HL-60 (cell line): Measurements from ENCODE around the gene SPNS3.

ENCODE experiments used
- DNase-seq, 2 experiments: peaks; one replicate each; pipeline ENCODE4 v3.0.0-alpha.2; 2010 to 2020; ENCODE audit warnings: low read depth in 1 of 2, low spot score in 1 of 2
- H3K27ac ChIP-seq: fragments of 250-450 bp; sonication (Bioruptor Pico); replicated peaks from 2 replicates; pipeline ENCODE4 v1.5.1; 2020; ENCODE audit warnings: mild to moderate bottlenecking, moderate library complexity
- H3K27me3 ChIP-seq: fragments of 250-450 bp; sonication (Bioruptor Pico); 2 replicates; pipeline ENCODE4 v1.5.1; 2021; ENCODE audit warnings: mild to moderate bottlenecking, moderate library complexity; ENCODE audit not compliant: insufficient read depth, poor library complexity, severe bottlenecking
- H3K4me3 ChIP-seq: replicated peaks from 2 replicates; pipeline ENCODE4 v1.5.1; 2011; ENCODE audit warnings: mild to moderate bottlenecking, control low read depth, low read length; ENCODE audit not compliant: insufficient read depth
- CTCF ChIP-seq: IDR thresholded peaks from one replicate; pipeline ENCODE4 v1.5.1; 2011; ENCODE audit warnings: low read length, control low read depth, inconsistent platforms; ENCODE audit not compliant: insufficient read depth
- GABPA ChIP-seq: IDR thresholded peaks from 2 replicates; pipeline ENCODE4 v1.6.1; 2012; ENCODE audit warnings: low read depth
- POLR2AphosphoS5 ChIP-seq: IDR thresholded peaks from 2 replicates; pipeline ENCODE4 v1.6.1; 2012; ENCODE audit warnings: low read depth
- REST ChIP-seq: IDR thresholded peaks from 2 replicates; pipeline ENCODE4 v1.6.1; 2012; ENCODE audit warnings: low read depth; ENCODE audit not compliant: insufficient replicate concordance
- SPI1 ChIP-seq: IDR thresholded peaks from 2 replicates; pipeline ENCODE4 v1.6.1; 2012; ENCODE audit warnings: low read depth, mild to moderate bottlenecking, borderline replicate concordance

Gene SPNS3

GRCh38 chr17:4523946-4524345 is 90.2 kb downstream of the SPNS3 start:
- Histone ChIP-seq H3K27ac (no peak overlapping the region), H3K4me3 (no peak overlapping the region), H3K27me3 (no peaks in the 10 kb centered on the region)
- DNase-seq: no peak
- TF ChIP-seq GABPA (no peak), POLR2AphosphoS5 (no peak), SPI1 (no peak), CTCF (no peak), REST (no peak)

- no peak overlapping the region for H3K4me3 ChIP-seq
- TF ChIP-seq CTCF (no peak), GABPA (no peak), SPI1 (no peak), REST (no peak), POLR2AphosphoS5 (no peak)
- no peaks in the 10 kb centered on the region for H3K27me3 ChIP-seq
- no peak for DNase-seq
- no peak overlapping the region for H3K27ac ChIP-seq
These were observed 92.1 kb downstream of the SPNS3 start for GRCh38 chr17:4525691-4526397.

DNA sequence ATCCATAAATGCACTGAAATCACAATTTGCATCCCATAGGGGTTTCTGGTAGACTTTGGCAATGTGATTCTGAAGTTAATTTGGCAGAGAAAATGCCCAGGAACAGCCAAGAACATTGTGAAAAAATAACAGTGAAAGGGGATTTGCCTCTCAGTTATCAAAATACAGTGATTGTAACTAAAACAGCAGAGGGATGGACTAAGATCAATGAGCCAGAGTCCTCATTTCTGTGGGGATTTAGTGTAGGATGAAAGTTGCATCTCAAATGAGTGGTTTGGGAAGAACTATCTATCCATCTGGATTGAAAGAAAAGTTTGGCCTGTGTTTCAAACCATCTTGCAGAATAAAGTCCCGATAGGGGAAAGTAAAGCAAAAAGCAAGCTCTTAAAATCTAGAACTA is 93.4 kb downstream of the SPNS3 start:
- H3K27me3 ChIP-seq: no peaks in the 10 kb centered on the region
- DNase-seq: no peak
- TF ChIP-seq SPI1 (no peak), CTCF (no peak), POLR2AphosphoS5 (no peak), REST (no peak), GABPA (no peak)
- no peak overlapping the region for H3K4me3 ChIP-seq
- no peak overlapping the region for H3K27ac ChIP-seq
